ENCODE data around the gene GJC1. TPM values are rescaled to one million over a fixed set of nuclear protein-coding genes. Genes with fewer than 3 reads are reported as not detected.

Gene GJC1
- total and polyA plus RNA-seq, 11 donors: 14.2 to 60.8 (median 24.9) TPM

GRCh38 chr17:44774271-44775135, 55.6 kb downstream of the GJC1 start:
- Histone ChIP-seq H3K36me3 (no peaks in the 10 kb centered on the region), H3K9me3 (no peaks in the 10 kb centered on the region), H3K27me3 (no peaks in the 10 kb centered on the region), H3K4me1 (peaks cover 0 to 25% (median 18%) of the 10 kb centered on the region in 12 donors), H3K4me3 (peak overlapping the region; percentile 31 to 74 (median 63)), H3K27ac (peak overlapping the region in 4 of 12 donors; percentile 21 to 51 (median 36))
- intact Hi-C loops (cut with DNase I): loop anchor here in 9 of 10 donors (1.0 to 10.0 kb wide), 9 partner anchors 58 to 360 kb away; partner anchors contain the start of genes ACBD4 (in 2 of the 9), PLCD3 (in 2 of the 9) and GJC1 (in 1 of the 9)
- peak; percentile 25 to 73 (median 59) for ATAC-seq
- WGBS, 4 donors: 20 to 26% (median 24%) methylated on average over 19 to 42 of the region's 42 CpGs
- DNase-seq: peak; percentile 84 to 95 (median 85)
- TF ChIP-seq POLR2A (IDR thresholded peaks at IDR 0.05): peak in 1 of 2 donors; percentile 5
- TF ChIP-seq CTCF (IDR thresholded peaks at IDR 0.05): peak; percentile 95 to 100 (median 98)

- Histone ChIP-seq H3K4me3 (no peak overlapping the region), H3K36me3 (no peaks in the 10 kb centered on the region), H3K9me3 (no peaks in the 10 kb centered on the region), H3K27me3 (no peaks in the 10 kb centered on the region), H3K4me1 (peaks cover 0 to 16% (median 11%) of the 10 kb centered on the region in 12 donors), H3K27ac (no peak overlapping the region)
- DNase-seq (no peak), ATAC-seq (no peak)
- 65 to 75% (median 70%) methylated on average over 5 to 6 of the region's 6 CpGs for WGBS, 4 donors
- TF ChIP-seq CTCF (IDR thresholded peaks at IDR 0.05) (no peak), POLR2A (IDR thresholded peaks at IDR 0.05) (no peak)
- intact Hi-C loops (cut with DNase I): loop anchor here in 6 of 10 donors (5.0 to 10.0 kb wide), 5 partner anchors 249 to 362 kb away; partner anchors contain the start of genes ACBD4 (in 2 of the 6) and PLCD3 (in 2 of the 6)
Observed at GRCh38 chr17:44773140-44773539, 56.9 kb downstream of the GJC1 start.

GRCh38 chr17:44772308-44773045, 57.6 kb downstream of the GJC1 start:
- no peaks in the 10 kb centered on the region for H3K36me3 ChIP-seq
- DNase-seq (peak in 1 of 5 donors; percentile 19), ATAC-seq (no peak)
- peaks cover 0 to 16% (median 11%) of the 10 kb centered on the region in 12 donors for H3K4me1 ChIP-seq
- H3K4me3 ChIP-seq: no peak overlapping the region
- no peak for TF ChIP-seq POLR2A (IDR thresholded peaks at IDR 0.05)
- no peak overlapping the region for H3K27ac ChIP-seq
- H3K27me3 ChIP-seq: no peaks in the 10 kb centered on the region
- 57 to 66% (median 62%) methylated on average over 15 to 21 of the region's 21 CpGs for WGBS, 4 donors
- intact Hi-C loops (cut with DNase I): loop anchor here in 6 of 10 donors (5.0 to 10.0 kb wide), 5 partner anchors 250 to 362 kb away; partner anchors contain the start of genes ACBD4 (in 2 of the 6) and PLCD3 (in 2 of the 6)
- no peaks in the 10 kb centered on the region for H3K9me3 ChIP-seq

GRCh38 chr17:44770166-44770925, 59.7 kb downstream of the GJC1 start:
- H3K36me3 ChIP-seq: no peaks in the 10 kb centered on the region
- 60 to 73% (median 68%) methylated on average over 8 to 11 of the region's 11 CpGs for WGBS, 4 donors
- no peak overlapping the region for H3K4me3 ChIP-seq
- intact Hi-C loops (cut with DNase I): loop anchor here in 6 of 10 donors (5.0 to 10.0 kb wide), 5 partner anchors 252 to 364 kb away; partner anchors contain the start of genes ACBD4 (in 2 of the 6) and PLCD3 (in 2 of the 6)
- H3K27ac ChIP-seq: no peak overlapping the region
- no peaks in the 10 kb centered on the region for H3K27me3 ChIP-seq
- no peaks in the 10 kb centered on the region for H3K9me3 ChIP-seq
- ATAC-seq (no peak), DNase-seq (no peak)
- TF ChIP-seq POLR2A (IDR thresholded peaks at IDR 0.05) (no peak), CTCF (IDR thresholded peaks at IDR 0.05) (no peak)
- H3K4me1 ChIP-seq: peaks cover 0 to 9% (median 5%) of the 10 kb centered on the region in 12 donors
